DND-41 (cell line): ENCODE measurements around the gene CSRP1.

ENCODE experiments used
- EZH2 ChIP-seq: IDR thresholded peaks from 3 replicates; pipeline ENCODE4 v1.6.1; 2012; ENCODE audit warnings: borderline replicate concordance, low read depth, mild to moderate bottlenecking, moderate library complexity, low read length, inconsistent platforms; ENCODE audit not compliant: severe bottlenecking
- TF ChIP-seq, protein P1 (sequence below): IDR thresholded peaks from 2 replicates; pipeline ENCODE4 v1.5.1; 2012; ENCODE audit warnings: borderline replicate concordance, low read length, moderate library complexity, mild to moderate bottlenecking; ENCODE audit not compliant: poor library complexity, severe bottlenecking; ENCODE audit errors: extremely low read depth

- TF ChIP-seq, protein P1, sequence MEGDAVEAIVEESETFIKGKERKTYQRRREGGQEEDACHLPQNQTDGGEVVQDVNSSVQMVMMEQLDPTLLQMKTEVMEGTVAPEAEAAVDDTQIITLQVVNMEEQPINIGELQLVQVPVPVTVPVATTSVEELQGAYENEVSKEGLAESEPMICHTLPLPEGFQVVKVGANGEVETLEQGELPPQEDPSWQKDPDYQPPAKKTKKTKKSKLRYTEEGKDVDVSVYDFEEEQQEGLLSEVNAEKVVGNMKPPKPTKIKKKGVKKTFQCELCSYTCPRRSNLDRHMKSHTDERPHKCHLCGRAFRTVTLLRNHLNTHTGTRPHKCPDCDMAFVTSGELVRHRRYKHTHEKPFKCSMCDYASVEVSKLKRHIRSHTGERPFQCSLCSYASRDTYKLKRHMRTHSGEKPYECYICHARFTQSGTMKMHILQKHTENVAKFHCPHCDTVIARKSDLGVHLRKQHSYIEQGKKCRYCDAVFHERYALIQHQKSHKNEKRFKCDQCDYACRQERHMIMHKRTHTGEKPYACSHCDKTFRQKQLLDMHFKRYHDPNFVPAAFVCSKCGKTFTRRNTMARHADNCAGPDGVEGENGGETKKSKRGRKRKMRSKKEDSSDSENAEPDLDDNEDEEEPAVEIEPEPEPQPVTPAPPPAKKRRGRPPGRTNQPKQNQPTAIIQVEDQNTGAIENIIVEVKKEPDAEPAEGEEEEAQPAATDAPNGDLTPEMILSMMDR, result no peak
- no peak for TF ChIP-seq EZH2
Observed at GRCh38 chr1:201495551-201496295, 11.2 kb downstream of the CSRP1 start.
